Colonic mucosa (tissue), 4 donors: ENCODE data around the gene PHLDA2. TPM values are rescaled to one million over a fixed set of nuclear protein-coding genes. Genes with fewer than 3 reads are reported as not detected.

ENCODE experiments used
- DNase-seq: peaks from one replicate; pipeline ENCODE4 v3.0.0-alpha.2; 2020
- H3K27ac ChIP-seq: fragments of 200-600 bp; one replicate; pipeline ENCODE4 v1.8.0; 2021
- H3K27me3 ChIP-seq: fragments of 200-600 bp; one replicate; pipeline ENCODE4 v1.8.0; 2021
- H3K36me3 ChIP-seq: fragments of 200-600 bp; one replicate; pipeline ENCODE4 v1.8.0; 2021
- H3K4me1 ChIP-seq: fragments of 200-600 bp; one replicate; pipeline ENCODE4 v1.8.0; 2021; ENCODE audit warnings: mild to moderate bottlenecking
- H3K4me3 ChIP-seq: fragments of 200-600 bp; one replicate; pipeline ENCODE4 v1.8.0; 2021
- H3K9ac ChIP-seq, 2 donors: one replicate each; pipeline ENCODE4 v1.7.0; 2013; ENCODE audit warnings: control low read depth in 2 of 2, low read depth in 2 of 2, low read length in 2 of 2
- H3K9me3 ChIP-seq: fragments of 200-600 bp; one replicate; pipeline ENCODE4 v1.8.0; 2021
- CTCF ChIP-seq: fragments of 200-600 bp; IDR thresholded peaks from one replicate; pipeline ENCODE4 v1.8.0; 2022; ENCODE audit warnings: antibody characterized with exemption, mild to moderate bottlenecking
- intact Hi-C: fragments of 100-400 bp; cut with DNase I; formaldehyde crosslinking; loops from one replicate; pipeline ENCODE4 v1.14.1; 2022
- total RNA-seq, 2 donors: library from RNA; stranded (reverse); fragmentation: NEBNext Ultra II Directional in 1 of 2; extraction: Animal tissue kit (Norgen Biotek cat#: 25700) in 1 of 2; gene quantifications; one replicate each; pipeline ENCODE4 v1.2.1, GENCODE V29; 2021
- donor health status: healthy.
- donor health status: DM: no; HTN: no; CAD: no.
- donor health status: DM: no; HTN: no; CAD: no.

The PHLDA2 gene
- total RNA-seq, 2 donors from 2014 or later = 31.6 to 41.6 TPM

GRCh38 chr11:2960139-2960538 lies 30.9 kb upstream of the PHLDA2 start:
- intact Hi-C loops = no loop called here
- Histone ChIP-seq H3K27ac (no peak overlapping the region), H3K27me3 (no peaks in the 10 kb centered on the region), H3K36me3 (peaks cover 11% of the 10 kb centered on the region), H3K9me3 (no peaks in the 10 kb centered on the region), H3K4me3 (no peak overlapping the region), H3K9ac (no peak overlapping the region), H3K4me1 (no peaks in the 10 kb centered on the region)
- DNase-seq = no peak
- TF ChIP-seq CTCF = no peak

- DNase-seq = no peak
- no peak for TF ChIP-seq CTCF
- H3K9ac ChIP-seq = peak overlapping the region in 1 of 2 donors; percentile 35
- H3K36me3 ChIP-seq = peaks cover 5% of the 10 kb centered on the region
- no peak overlapping the region for H3K27ac ChIP-seq
- H3K9me3 ChIP-seq = no peaks in the 10 kb centered on the region
- H3K27me3 ChIP-seq = no peaks in the 10 kb centered on the region
- no peaks in the 10 kb centered on the region for H3K4me1 ChIP-seq
- H3K4me3 ChIP-seq = no peak overlapping the region
- intact Hi-C loops = no loop called here
Observed at GRCh38 chr11:2958251-2958650, 29.0 kb upstream of the PHLDA2 start.

GRCh38 chr11:2955906-2956476 lies 26.8 kb upstream of the PHLDA2 start:
- intact Hi-C loops = no loop called here
- Histone ChIP-seq H3K9ac (no peak overlapping the region), H3K27me3 (no peaks in the 10 kb centered on the region), H3K4me1 (no peaks in the 10 kb centered on the region), H3K9me3 (no peaks in the 10 kb centered on the region), H3K36me3 (peaks cover 10% of the 10 kb centered on the region), H3K27ac (no peak overlapping the region), H3K4me3 (no peak overlapping the region)
- no peak for DNase-seq
- no peak for TF ChIP-seq CTCF

GRCh38 chr11:2954263-2954662 lies 25.0 kb upstream of the PHLDA2 start:
- no peak for TF ChIP-seq CTCF
- Histone ChIP-seq H3K36me3 (peaks cover 17% of the 10 kb centered on the region), H3K9ac (no peak overlapping the region), H3K27ac (no peak overlapping the region), H3K9me3 (no peaks in the 10 kb centered on the region), H3K27me3 (no peaks in the 10 kb centered on the region), H3K4me1 (no peaks in the 10 kb centered on the region), H3K4me3 (no peak overlapping the region)
- intact Hi-C loops = no loop called here
- DNase-seq = no peak

GRCh38 chr11:2952290-2952689 lies 23.1 kb upstream of the PHLDA2 start:
- no peaks in the 10 kb centered on the region for H3K27me3 ChIP-seq
- intact Hi-C loops = no loop called here
- no peak overlapping the region for H3K4me3 ChIP-seq
- H3K4me1 ChIP-seq = no peaks in the 10 kb centered on the region
- H3K9ac ChIP-seq = no peak overlapping the region
- no peak for TF ChIP-seq CTCF
- peaks cover 17% of the 10 kb centered on the region for H3K36me3 ChIP-seq
- no peak overlapping the region for H3K27ac ChIP-seq
- H3K9me3 ChIP-seq = no peaks in the 10 kb centered on the region
- no peak for DNase-seq
